SH-SY5Y (cell line): ENCODE measurements around the gene PACC1.

Experiments used
- GATA2 ChIP-seq: IDR thresholded peaks from 2 replicates; pipeline ENCODE4 v1.6.1; 2011; ENCODE audit warnings: mild to moderate bottlenecking, low read depth, low read length
- GATA3 ChIP-seq: IDR thresholded peaks from 2 replicates; pipeline ENCODE4 v1.6.1; 2011; ENCODE audit warnings: low read depth, mild to moderate bottlenecking, low read length, moderate library complexity

PACC1 gene

GRCh38 chr1:212430416-212430815, 15.7 kb upstream of the PACC1 start:
- TF ChIP-seq GATA2, result no peak

- no peak for TF ChIP-seq GATA2
- TF ChIP-seq GATA3, result no peak
Measured at GRCh38 chr1:212428496-212428895, 13.8 kb upstream of the PACC1 start.

- TF ChIP-seq GATA3, result no peak
- no peak for TF ChIP-seq GATA2
Measured at GRCh38 chr1:212423879-212424278, 9.2 kb upstream of the PACC1 start.

GRCh38 chr1:212421165-212421564, 6.5 kb upstream of the PACC1 start:
- TF ChIP-seq GATA3 (no peak), GATA2 (no peak)

GRCh38 chr1:212415107-212415841, 588 bp upstream of the PACC1 start:
- TF ChIP-seq GATA3 (no peak), GATA2 (no peak)

GRCh38 chr1:212413902-212414327, 771 bp downstream of the PACC1 start:
- TF ChIP-seq GATA2, result no peak
- no peak for TF ChIP-seq GATA3

- TF ChIP-seq GATA3 (no peak), GATA2 (no peak)
Measured at GRCh38 chr1:212412374-212412773, 2.3 kb downstream of the PACC1 start.

GRCh38 chr1:212410231-212410820, 4.4 kb downstream of the PACC1 start:
- TF ChIP-seq GATA3 (no peak), GATA2 (no peak)

GRCh38 chr1:212402666-212403321, 11.9 kb downstream of the PACC1 start:
- TF ChIP-seq GATA3, result no peak

GRCh38 chr1:212401838-212402582, 12.7 kb downstream of the PACC1 start:
- TF ChIP-seq GATA2, result no peak
- TF ChIP-seq GATA3, result no peak

GRCh38 chr1:212401042-212401441, 13.6 kb downstream of the PACC1 start:
- TF ChIP-seq GATA2, result no peak
- TF ChIP-seq GATA3, result no peak

- TF ChIP-seq GATA3 (no peak), GATA2 (no peak)
Measured at GRCh38 chr1:212397171-212397570, 17.5 kb downstream of the PACC1 start.

GRCh38 chr1:212396638-212397037, 18.0 kb downstream of the PACC1 start:
- TF ChIP-seq GATA3, result no peak
- TF ChIP-seq GATA2, result no peak

GRCh38 chr1:212388985-212389716, 25.5 kb downstream of the PACC1 start:
- no peak for TF ChIP-seq GATA3
- TF ChIP-seq GATA2, result no peak
